GM23248 (cell line): ENCODE measurements around the gene ZNF69. TPM values are rescaled to one million over a fixed set of nuclear protein-coding genes. Genes with fewer than 3 reads are reported as not detected.
"Not testable (repeated sequence)": the region's sequence is repeated elsewhere in the genome, so short reads cannot be mapped to it uniquely, and the experiment has no call there.

Source experiments
- DNase-seq: peaks from one replicate; pipeline ENCODE4 v3.0.0-alpha.2; 2015
- H2AFZ ChIP-seq: fragments of 200-600 bp; sonication (generic); 2 replicates; pipeline ENCODE4 v1.6.1; 2016; ENCODE audit warnings: antibody characterized with exemption
- H3F3A ChIP-seq: fragments of 200-600 bp; sonication (generic); 2 replicates; pipeline ENCODE4 v1.6.1; 2016; ENCODE audit warnings: mild to moderate bottlenecking, antibody characterized with exemption, mixed run types; ENCODE audit not compliant: insufficient read depth
- H3K27ac ChIP-seq: fragments of 200-600 bp; sonication (generic); 2 replicates; pipeline ENCODE4 v1.5.1; 2016; ENCODE audit warnings: mild to moderate bottlenecking
- H3K27me3 ChIP-seq: fragments of 200-600 bp; sonication (generic); replicated peaks from 2 replicates; pipeline ENCODE4 v1.6.1; 2016; ENCODE audit warnings: mild to moderate bottlenecking; ENCODE audit not compliant: insufficient read depth
- H3K36me3 ChIP-seq: fragments of 200-600 bp; sonication (generic); 2 replicates; pipeline ENCODE4 v1.6.1; 2016; ENCODE audit warnings: low read depth, mild to moderate bottlenecking
- H3K4me1 ChIP-seq: fragments of 200-600 bp; sonication (generic); 2 replicates; pipeline ENCODE4 v1.6.1; 2016; ENCODE audit warnings: mild to moderate bottlenecking; ENCODE audit not compliant: insufficient read depth
- H3K4me2 ChIP-seq: fragments of 200-600 bp; sonication (generic); one replicate; pipeline ENCODE4 v1.6.1; 2016; ENCODE audit warnings: mild to moderate bottlenecking; ENCODE audit not compliant: unreplicated experiment
- H3K4me3 ChIP-seq: fragments of 200-600 bp; sonication (generic); 2 replicates; pipeline ENCODE4 v1.5.1; 2016; ENCODE audit warnings: mild to moderate bottlenecking
- H3K79me2 ChIP-seq: fragments of 200-600 bp; sonication (generic); 2 replicates; pipeline ENCODE4 v1.6.1; 2016; ENCODE audit warnings: mild to moderate bottlenecking; ENCODE audit not compliant: insufficient read depth
- H3K9ac ChIP-seq: fragments of 200-600 bp; sonication (generic); 2 replicates; pipeline ENCODE4 v1.6.1; 2016; ENCODE audit warnings: mild to moderate bottlenecking
- H3K9me2 ChIP-seq: fragments of 200-600 bp; sonication (generic); 2 replicates; pipeline ENCODE4 v1.6.1; 2016; ENCODE audit warnings: mixed run types, mild to moderate bottlenecking, moderate library complexity; ENCODE audit not compliant: insufficient read depth
- H3K9me3 ChIP-seq: fragments of 200-600 bp; sonication (generic); one replicate; pipeline ENCODE4 v1.6.1; 2017; ENCODE audit warnings: low read depth
- H4K20me1 ChIP-seq: fragments of 200-600 bp; sonication (generic); 2 replicates; pipeline ENCODE4 v1.6.0; 2016; ENCODE audit not compliant: insufficient read depth
- EZH2 ChIP-seq: fragments of 200-600 bp; sonication (generic); IDR thresholded peaks from 2 replicates; pipeline ENCODE4 v1.6.1; 2018; ENCODE audit warnings: antibody characterized with exemption, mild to moderate bottlenecking; ENCODE audit not compliant: insufficient read depth, poor library complexity, severe bottlenecking
- EZH2phosphoT487 ChIP-seq: fragments of 200-600 bp; sonication (generic); IDR thresholded peaks from 2 replicates; pipeline ENCODE4 v1.6.1; 2018; ENCODE audit warnings: antibody characterized with exemption, moderate library complexity, mild to moderate bottlenecking, low read depth; ENCODE audit not compliant: insufficient read depth
- WGBS, 2 experiments: methylation state at CpG; one replicate each; pipeline ENCODE4 v1.1.6; 2015 to 2017; ENCODE audit warnings: low lambda C conversion rate in 2 of 2, low coverage in 1 of 2; ENCODE audit errors: missing lambda C conversion rate in 2 of 2; 5-methylcytosine and 5-hydroxymethylcytosine counted together
- in situ Hi-C: fragments of 300-500 bp; cut with MboI; formaldehyde crosslinking; loops from 2 replicates; pipeline ENCODE4 v1.15.0; 2020
- polyA plus RNA-seq: library from polyadenylated mRNA; unstranded; fragments of >200 nt; fragmentation: Nextera tagmentation; extraction: Ambion mirVana; gene quantifications from 2 replicates; pipeline ENCODE4 v1.2.1, GENCODE V29; 2016
- total RNA-seq: library from RNA; depleted of rRNA; stranded (reverse); fragments of >200 nt; shearing (Covaris generic); gene quantifications from 2 replicates; pipeline ENCODE4 v1.2.3, GENCODE V29; 2014

Gene ZNF69
- total and polyA plus RNA-seq, 2 experiments from 2014 or later: 5.3 to 6.8 TPM

- H3K4me3 ChIP-seq: no peak overlapping the region
Observed at GRCh38 chr19:11860721-11861120, 26.9 kb upstream of the ZNF69 start.

GRCh38 chr19:11861301-11861700 is 26.3 kb upstream of the ZNF69 start:
- H2AFZ ChIP-seq: no peak overlapping the region
- H3K79me2 ChIP-seq: peaks cover 61% of the 10 kb centered on the region
- H3K4me2 ChIP-seq: no peak overlapping the region
- H3K9me2 ChIP-seq: no peaks in the 10 kb centered on the region
- no peaks in the 10 kb centered on the region for H3K9me3 ChIP-seq
- no peak overlapping the region for H3K9ac ChIP-seq
- H3K27me3 ChIP-seq: no peaks in the 10 kb centered on the region
- no peak overlapping the region for H3K27ac ChIP-seq
- DNase-seq: no peak
- no peak overlapping the region for H3K4me3 ChIP-seq
- 96 to 97% methylated on average over 2 of the region's 2 CpGs for WGBS, 2 experiments
- no peaks in the 10 kb centered on the region for H3K4me1 ChIP-seq
- in situ Hi-C loops: no loop called here
- no peaks in the 10 kb centered on the region for H4K20me1 ChIP-seq
- TF ChIP-seq EZH2 (no peak), EZH2phosphoT487 (no peak)
- peaks cover 10% of the 10 kb centered on the region for H3K36me3 ChIP-seq
- no peaks in the 10 kb centered on the region for H3F3A ChIP-seq

More at GRCh38 chr19:11860721-11861120, 26.9 kb upstream of the ZNF69 start:
- in situ Hi-C loops: no loop called here
- Histone ChIP-seq H2AFZ (no peak overlapping the region), H3K27ac (no peak overlapping the region), H3K4me2 (no peak overlapping the region), H4K20me1 (no peaks in the 10 kb centered on the region), H3K9me2 (no peaks in the 10 kb centered on the region), H3K4me1 (no peaks in the 10 kb centered on the region), H3K27me3 (no peaks in the 10 kb centered on the region), H3K9ac (no peak overlapping the region), H3K36me3 (0 out of 2 replicates have a peak, but pooled peaks cover 4% of the 10 kb centered on the region), H3K79me2 (peaks cover 66% of the 10 kb centered on the region), H3K9me3 (no peaks in the 10 kb centered on the region), H3F3A (no peaks in the 10 kb centered on the region)
- 97 to 99% methylated on average over 7 of the region's 7 CpGs for WGBS, 2 experiments
- DNase-seq: no peak
- no peak for TF ChIP-seq EZH2
- TF ChIP-seq EZH2phosphoT487: no peak

- DNase-seq, H3K27ac ChIP-seq, H3F3A ChIP-seq, in situ Hi-C loops, H3K4me3 ChIP-seq, H3K4me2 ChIP-seq, H3K27me3 ChIP-seq, H3K9ac ChIP-seq, H2AFZ ChIP-seq, H3K4me1 ChIP-seq, H4K20me1 ChIP-seq, H3K9me2 ChIP-seq: not testable (repeated sequence)
- peaks cover 47% of the 10 kb centered on the region for H3K36me3 ChIP-seq
- H3K9me3 ChIP-seq: peaks cover 14% of the 10 kb centered on the region
- WGBS, 2 experiments: 97 to 100% methylated on average over 4 of the region's 4 CpGs
- H3K79me2 ChIP-seq: peaks cover 15% of the 10 kb centered on the region
Observed at GRCh38 chr19:11867766-11868165, 19.8 kb upstream of the ZNF69 start.

GRCh38 chr19:11868188-11868587 is 19.4 kb upstream of the ZNF69 start:
- Histone ChIP-seq H3K4me1 (no peaks in the 10 kb centered on the region), H3K9ac (no peak overlapping the region), H3F3A (peaks cover 5% of the 10 kb centered on the region; the same call in 1 of the 2 replicates), H3K27me3 (no peaks in the 10 kb centered on the region), H2AFZ (no peak overlapping the region), H3K27ac (no peak overlapping the region), H3K4me3 (no peak overlapping the region), H3K9me3 (peaks cover 14% of the 10 kb centered on the region), H4K20me1 (no peaks in the 10 kb centered on the region), H3K36me3 (peaks cover 47% of the 10 kb centered on the region), H3K9me2 (no peaks in the 10 kb centered on the region), H3K79me2 (peaks cover 13% of the 10 kb centered on the region), H3K4me2 (no peak overlapping the region)
- WGBS, 2 experiments: 97 to 98% methylated on average over 8 of the region's 8 CpGs
- in situ Hi-C loops: no loop called here
- DNase-seq: no peak
- TF ChIP-seq EZH2phosphoT487 (no peak), EZH2 (no peak)

DNA sequence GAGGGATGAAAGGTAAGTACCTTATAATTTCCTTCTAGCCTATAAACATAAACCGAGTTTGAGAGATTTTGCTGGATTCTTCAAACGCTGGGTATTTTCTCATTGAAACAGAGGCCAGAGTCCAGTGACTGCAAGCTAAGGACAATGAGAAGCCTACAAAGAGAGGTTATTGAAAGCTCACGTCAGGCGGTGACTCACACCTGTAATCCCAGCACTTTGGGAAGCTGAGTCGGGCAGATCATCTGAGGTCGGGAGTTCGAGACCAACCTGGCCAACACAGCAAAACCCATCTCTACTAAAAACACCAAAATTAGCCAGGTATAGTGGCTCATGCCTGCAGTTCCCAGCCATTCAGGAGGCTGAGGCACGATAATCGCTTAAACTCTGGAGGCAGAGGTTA is 15.0 kb upstream of the ZNF69 start:
- WGBS, 2 experiments: 90 to 92% methylated on average over 9 of the region's 9 CpGs
- peaks cover 5% of the 10 kb centered on the region; the same call in 1 of the 2 replicates for H3F3A ChIP-seq

More for the DNA sequence above, 15.0 kb upstream of the ZNF69 start:
- no peak overlapping the region for H3K4me3 ChIP-seq
- no peak overlapping the region for H3K27ac ChIP-seq
- no peak overlapping the region for H3K9ac ChIP-seq
- no peak overlapping the region for H3K4me2 ChIP-seq
- H3K27me3 ChIP-seq: no peaks in the 10 kb centered on the region
- no peak overlapping the region for H2AFZ ChIP-seq
- no peak for DNase-seq
- in situ Hi-C loops: no loop called here
- no peak for TF ChIP-seq EZH2phosphoT487
- TF ChIP-seq EZH2: no peak
- peaks cover 8% of the 10 kb centered on the region for H3K9me3 ChIP-seq
- peaks cover 23% of the 10 kb centered on the region for H3K36me3 ChIP-seq
- H3K79me2 ChIP-seq: no peaks in the 10 kb centered on the region
- no peaks in the 10 kb centered on the region for H3K9me2 ChIP-seq
- no peaks in the 10 kb centered on the region for H4K20me1 ChIP-seq
- H3K4me1 ChIP-seq: no peaks in the 10 kb centered on the region
